ENCODE results near the gene CPXM2.

CPXM2 gene

DNA sequence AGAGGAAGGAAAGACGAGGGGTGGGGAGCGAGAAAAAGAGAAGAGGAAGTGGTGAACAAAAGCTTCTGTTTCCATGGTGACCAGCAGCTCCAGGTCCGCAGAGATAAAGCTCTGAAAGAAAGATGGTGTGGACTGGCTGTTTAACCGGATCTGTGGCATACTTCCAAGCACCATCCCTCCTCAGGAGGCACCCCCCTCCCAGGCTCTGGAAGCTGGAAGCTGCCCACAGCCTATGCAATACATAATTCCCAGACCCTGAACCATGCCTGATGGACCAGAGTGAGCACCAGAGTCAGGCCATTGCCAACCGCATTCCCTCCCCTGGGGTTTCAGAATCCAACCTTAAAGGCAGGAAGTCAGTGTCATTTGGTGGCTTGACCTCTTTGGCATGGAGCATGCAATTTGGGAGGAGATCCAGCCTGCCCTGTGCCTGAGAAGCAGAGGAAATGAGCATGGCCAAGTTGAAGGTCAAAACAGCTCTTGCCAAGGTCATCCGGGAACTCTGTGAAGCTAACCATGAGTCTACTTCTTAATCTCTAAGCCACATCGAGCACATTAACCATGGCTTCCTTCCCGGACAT is 22.2 kb upstream of the CPXM2 start:
- no peak overlapping the region for H3K4me3 ChIP-seq (replicated peaks in 1 of 2; ENCODE audit: low read depth in 2 of 2, low read length in 2 of 2)
- peak in 1 of 2 donors; percentile 47 for DNase-seq (ENCODE audit: low read depth in 2 of 2)
- TF ChIP-seq, protein P1, sequence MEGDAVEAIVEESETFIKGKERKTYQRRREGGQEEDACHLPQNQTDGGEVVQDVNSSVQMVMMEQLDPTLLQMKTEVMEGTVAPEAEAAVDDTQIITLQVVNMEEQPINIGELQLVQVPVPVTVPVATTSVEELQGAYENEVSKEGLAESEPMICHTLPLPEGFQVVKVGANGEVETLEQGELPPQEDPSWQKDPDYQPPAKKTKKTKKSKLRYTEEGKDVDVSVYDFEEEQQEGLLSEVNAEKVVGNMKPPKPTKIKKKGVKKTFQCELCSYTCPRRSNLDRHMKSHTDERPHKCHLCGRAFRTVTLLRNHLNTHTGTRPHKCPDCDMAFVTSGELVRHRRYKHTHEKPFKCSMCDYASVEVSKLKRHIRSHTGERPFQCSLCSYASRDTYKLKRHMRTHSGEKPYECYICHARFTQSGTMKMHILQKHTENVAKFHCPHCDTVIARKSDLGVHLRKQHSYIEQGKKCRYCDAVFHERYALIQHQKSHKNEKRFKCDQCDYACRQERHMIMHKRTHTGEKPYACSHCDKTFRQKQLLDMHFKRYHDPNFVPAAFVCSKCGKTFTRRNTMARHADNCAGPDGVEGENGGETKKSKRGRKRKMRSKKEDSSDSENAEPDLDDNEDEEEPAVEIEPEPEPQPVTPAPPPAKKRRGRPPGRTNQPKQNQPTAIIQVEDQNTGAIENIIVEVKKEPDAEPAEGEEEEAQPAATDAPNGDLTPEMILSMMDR (IDR thresholded peaks at IDR 0.05; ENCODE audit: low read depth, low read length), result no peak

DNA sequence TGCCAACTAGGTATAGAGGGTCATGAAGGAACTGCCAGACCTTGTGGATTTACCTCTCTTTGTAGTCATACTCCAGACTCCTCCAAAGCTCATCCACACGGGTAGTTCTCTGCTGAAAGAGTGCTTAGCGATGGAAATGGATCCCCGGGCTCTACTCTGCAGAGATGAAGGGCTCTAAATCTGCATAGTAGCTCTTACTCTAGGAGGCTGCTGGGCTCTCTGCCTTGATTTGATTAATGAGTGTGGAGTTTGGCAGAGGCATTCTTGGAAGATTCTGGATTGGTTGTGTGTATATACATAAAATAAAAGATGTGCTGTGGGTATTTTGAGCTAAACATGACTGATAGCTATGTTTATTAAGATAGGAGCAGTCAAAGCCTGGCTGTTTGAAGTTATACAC is 21.3 kb upstream of the CPXM2 start:
- H3K4me3 ChIP-seq (replicated peaks in 1 of 2; ENCODE audit: low read depth in 2 of 2, low read length in 2 of 2), result no peak overlapping the region
- TF ChIP-seq, protein P1 (IDR thresholded peaks at IDR 0.05; ENCODE audit: low read depth, low read length), result no peak
- no peak for DNase-seq (ENCODE audit: low read depth in 2 of 2)

DNA sequence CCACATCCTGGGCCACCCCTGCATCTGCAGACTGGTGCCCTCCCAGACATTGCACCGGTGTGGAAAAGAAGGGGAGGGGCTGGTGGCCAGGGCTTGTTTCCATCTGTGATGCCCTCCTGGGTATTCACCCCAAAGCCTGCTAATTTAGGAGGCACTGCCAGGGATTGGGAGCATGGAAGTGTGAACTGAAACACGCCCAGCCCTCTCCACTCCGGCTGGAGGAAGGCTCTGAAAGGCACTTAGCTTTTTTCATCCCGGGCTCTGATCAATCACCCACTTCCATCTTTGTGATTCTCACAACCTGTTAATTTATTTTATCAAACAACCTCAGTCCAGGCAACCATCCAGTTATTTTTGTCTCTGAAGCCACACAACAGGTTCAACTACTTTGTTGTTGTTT is 20.9 kb upstream of the CPXM2 start:
- no peak overlapping the region for H3K4me3 ChIP-seq (replicated peaks in 1 of 2; ENCODE audit: low read depth in 2 of 2, low read length in 2 of 2)
- DNase-seq (ENCODE audit: low read depth in 2 of 2), result no peak
- TF ChIP-seq, protein P1 (IDR thresholded peaks at IDR 0.05; ENCODE audit: low read depth, low read length), result no peak

DNA sequence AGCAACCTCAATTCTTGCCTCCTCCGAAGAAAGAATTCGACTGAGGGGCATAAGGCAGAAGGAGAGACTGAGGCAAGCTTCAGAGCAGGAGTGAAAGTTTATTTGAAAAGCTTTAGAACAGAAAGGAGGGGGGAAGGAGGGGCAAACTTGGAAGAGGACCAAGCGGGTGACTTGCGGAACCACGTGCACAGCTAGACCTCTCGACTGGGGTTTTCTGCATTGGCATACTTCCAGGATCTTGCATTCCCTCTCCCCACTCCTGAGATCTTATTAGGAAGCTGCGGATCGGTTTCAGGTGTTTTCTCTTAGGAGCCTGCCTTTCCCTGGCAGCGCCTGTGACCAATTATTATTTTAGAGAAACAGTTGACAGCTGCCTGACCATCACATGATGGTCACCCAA is 20.3 kb upstream of the CPXM2 start:
- TF ChIP-seq, protein P1 (IDR thresholded peaks at IDR 0.05; ENCODE audit: low read depth, low read length), result no peak
- no peak for DNase-seq (ENCODE audit: low read depth in 2 of 2)
- no peak overlapping the region for H3K4me3 ChIP-seq (replicated peaks in 1 of 2; ENCODE audit: low read depth in 2 of 2, low read length in 2 of 2)

DNA sequence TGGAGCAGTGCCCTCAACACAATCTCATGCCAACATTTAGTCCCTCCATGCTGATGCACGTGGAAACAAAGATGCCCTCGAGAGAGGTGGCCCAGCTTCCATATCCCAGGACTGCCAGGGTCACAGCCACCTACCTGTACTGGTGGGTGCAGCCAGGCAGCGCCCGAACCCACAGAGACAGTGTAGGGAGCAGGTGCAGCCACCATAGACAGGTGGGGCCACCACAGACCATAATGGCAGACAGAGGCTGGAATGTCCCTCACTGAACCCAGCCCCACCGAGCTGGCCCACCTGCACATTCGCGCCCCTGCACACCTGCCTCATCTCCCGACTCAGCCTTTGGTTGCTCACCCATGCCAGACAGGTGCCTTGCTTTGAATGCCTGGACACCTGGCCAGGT is 18.3 kb upstream of the CPXM2 start:
- no peak for DNase-seq (ENCODE audit: low read depth in 2 of 2)
- TF ChIP-seq, protein P1 (IDR thresholded peaks at IDR 0.05; ENCODE audit: low read depth, low read length), result no peak
- H3K4me3 ChIP-seq (replicated peaks in 1 of 2; ENCODE audit: low read depth in 2 of 2, low read length in 2 of 2), result no peak overlapping the region

DNA sequence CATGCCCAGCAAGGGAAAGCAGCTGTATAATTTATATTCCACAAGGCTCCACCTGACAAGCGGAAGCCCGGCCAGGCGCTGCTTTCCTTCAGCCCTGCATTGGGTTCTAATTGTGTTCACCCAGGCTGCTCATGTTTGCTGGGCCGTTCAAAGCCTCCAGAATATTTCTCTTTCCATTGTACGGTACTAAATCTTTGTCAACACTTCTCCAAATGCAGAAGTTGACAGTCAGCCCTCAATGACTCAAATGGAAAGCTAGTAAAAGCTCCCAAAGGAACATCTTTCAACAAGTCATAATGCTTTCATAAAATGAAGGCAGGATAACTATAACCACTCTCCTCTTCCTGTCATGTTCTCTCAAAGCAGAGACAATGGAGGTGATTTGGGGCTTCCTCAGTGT is 17.8 kb upstream of the CPXM2 start:
- TF ChIP-seq, protein P1 (IDR thresholded peaks at IDR 0.05; ENCODE audit: low read depth, low read length), result no peak

DNA sequence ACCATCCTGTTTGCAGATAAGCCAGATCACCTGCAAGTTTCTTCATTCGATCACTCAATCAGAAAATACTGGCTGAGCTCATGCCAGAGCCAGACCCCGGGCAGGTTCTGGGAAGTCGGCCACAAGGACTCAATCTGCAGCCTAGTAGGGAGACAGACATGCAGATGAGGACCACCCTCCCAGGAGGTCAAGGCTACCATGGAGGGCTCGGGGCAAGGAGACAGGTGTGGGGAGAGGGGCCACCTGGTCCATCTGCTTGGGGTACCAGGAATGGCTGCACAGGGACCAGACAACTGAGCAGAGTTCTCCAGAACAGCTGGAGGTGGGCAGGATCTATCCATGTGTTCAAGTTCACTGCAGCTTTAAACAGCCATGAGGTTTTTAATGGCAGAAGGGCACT is 16.8 kb upstream of the CPXM2 start:
- TF ChIP-seq, protein P1 (IDR thresholded peaks at IDR 0.05; ENCODE audit: low read depth, low read length), result no peak
- DNase-seq (ENCODE audit: low read depth in 2 of 2), result no peak
- H3K4me3 ChIP-seq (replicated peaks in 1 of 2; ENCODE audit: low read depth in 2 of 2, low read length in 2 of 2), result no peak overlapping the region

More for the DNA sequence above, 17.8 kb upstream of the CPXM2 start:
- DNase-seq (ENCODE audit: low read depth in 2 of 2), result no peak
- H3K4me3 ChIP-seq (replicated peaks in 1 of 2; ENCODE audit: low read depth in 2 of 2, low read length in 2 of 2), result no peak overlapping the region

All from cardiac fibroblast (primary cell).